ENCODE results near the gene LEKR1.

GRCh38 chr3:156808025-156808424 is 18.1 kb upstream of the LEKR1 start:
- TF ChIP-seq CTCF (IDR thresholded peaks at IDR 0.05): no peak
- TF ChIP-seq POLR2A (IDR thresholded peaks at IDR 0.05): no peak
